BLaER1 (cell line): ENCODE measurements around the gene CDC14C.
"Not testable (repeated sequence)": the region's sequence is repeated elsewhere in the genome, so short reads cannot be mapped to it uniquely, and the experiment has no call there.

Experiments
- H3K27ac ChIP-seq: shearing (Covaris generic); formaldehyde crosslinking; 2 replicates; pipeline ENCODE4 v1.8.1; 2022
- H3K27me3 ChIP-seq: shearing (Covaris generic); formaldehyde crosslinking; 2 replicates; pipeline ENCODE4 v1.8.1; 2022
- H3K36me3 ChIP-seq: shearing (Covaris generic); formaldehyde crosslinking; 2 replicates; pipeline ENCODE4 v1.8.1; 2022
- H3K4me1 ChIP-seq: shearing (Covaris generic); formaldehyde crosslinking; 2 replicates; pipeline ENCODE4 v1.8.1; 2022
- H3K4me2 ChIP-seq: shearing (Covaris generic); formaldehyde crosslinking; 2 replicates; pipeline ENCODE4 v1.8.1; 2022
- H3K4me3 ChIP-seq: shearing (Covaris generic); formaldehyde crosslinking; 2 replicates; pipeline ENCODE4 v1.8.1; 2022
- H3K9ac ChIP-seq: shearing (Covaris generic); formaldehyde crosslinking; 2 replicates; pipeline ENCODE4 v1.8.1; 2022
- H3K9me3 ChIP-seq: shearing (Covaris generic); formaldehyde crosslinking; 2 replicates; pipeline ENCODE4 v1.8.1; 2022
- H4K20me1 ChIP-seq: shearing (Covaris generic); formaldehyde crosslinking; 2 replicates; pipeline ENCODE4 v1.8.1; 2022
- Cebpa-rat ChIP-seq: shearing (Covaris generic); IDR thresholded peaks from 2 replicates; pipeline ENCODE4 v1.8.1; 2022

CDC14C gene

DNA sequence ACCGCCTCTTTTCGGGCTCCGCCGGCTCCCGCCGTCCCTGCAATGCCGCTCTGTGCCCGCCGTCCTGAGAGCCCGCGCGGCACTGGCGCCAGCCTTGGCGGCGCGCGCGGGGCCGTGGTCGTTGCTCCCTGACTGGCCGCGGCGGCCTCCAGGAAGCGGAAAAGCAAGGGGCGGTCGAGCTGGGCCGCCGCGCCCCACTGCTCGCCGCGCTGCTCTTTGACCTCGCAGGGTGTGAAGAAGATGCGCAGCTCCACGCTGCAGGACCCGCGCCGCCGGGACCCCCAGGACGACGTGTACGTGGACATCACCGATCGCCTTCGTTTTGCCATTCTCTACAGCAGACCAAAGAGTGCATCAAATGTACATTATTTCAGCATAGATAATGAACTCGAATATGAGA is at the start of gene CDC14C:
Gene CDC14C, plus strand, starts transcription at position 115 of the 400 bp plus-strand sequence. Its CDS starts 126 bp downstream, at position 241.
- TF ChIP-seq Cebpa-rat, result no peak
- H3K9ac ChIP-seq, result no peak within 1 kb of the TSS
- 0 out of 2 replicates have a peak, but pooled peaks cover 4% of the 10 kb centered on the region for H3K9me3 ChIP-seq
- H3K27ac ChIP-seq, result no peak within 1 kb of the TSS
- no peaks in the 10 kb centered on the region for H4K20me1 ChIP-seq
- H3K4me1 ChIP-seq, result no peaks in the 10 kb centered on the region
- no peak within 1 kb of the TSS for H3K4me3 ChIP-seq
- H3K27me3 ChIP-seq, result no peaks in the 10 kb centered on the region
- H3K36me3 ChIP-seq, result no peaks in the 10 kb centered on the region
- H3K4me2 ChIP-seq, result no peak within 1 kb of the TSS

DNA sequence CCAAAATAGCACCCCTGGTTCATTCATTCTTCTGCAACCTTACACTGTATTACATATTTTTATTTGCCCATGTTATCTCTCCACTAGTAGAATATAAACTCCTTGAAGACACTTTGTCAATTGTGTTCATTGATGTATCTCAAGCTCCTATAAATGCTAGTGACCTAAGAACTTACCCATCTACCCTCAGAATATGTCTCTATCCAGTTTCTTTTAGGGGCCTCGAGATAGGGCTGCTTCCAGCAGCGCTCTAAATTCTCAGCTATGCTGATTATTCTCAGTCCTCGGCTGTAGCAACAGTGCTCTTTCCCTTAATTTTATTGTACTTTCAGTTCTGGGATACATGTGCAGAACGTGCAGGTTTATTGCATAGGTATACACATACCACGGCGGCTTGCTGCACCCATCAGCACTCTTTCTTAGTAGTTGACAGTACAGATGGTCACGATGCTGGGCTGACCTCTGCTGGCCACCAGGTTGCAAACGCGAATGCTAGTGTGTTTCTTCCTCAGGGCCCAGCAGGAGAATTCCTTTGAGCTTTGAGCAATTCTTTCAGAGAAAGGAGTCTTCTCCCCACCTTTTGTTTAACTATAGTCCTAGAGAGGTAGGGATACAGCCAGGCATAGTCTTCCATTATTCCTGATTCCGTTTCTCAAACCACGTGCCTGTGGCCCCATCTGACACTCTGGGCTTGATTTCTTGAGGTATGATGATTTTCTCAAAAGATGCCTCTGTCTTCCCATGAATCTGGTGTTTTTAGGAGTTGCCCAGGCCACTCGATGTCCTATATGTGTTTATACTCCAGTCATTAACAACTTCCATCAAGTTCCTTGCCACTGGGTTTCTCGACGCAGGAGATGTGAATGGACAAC is 49.1 kb upstream of the CDC14C start:
- Histone ChIP-seq H3K4me3 (no peak overlapping the region), H3K4me2 (no peak overlapping the region), H3K9ac (no peak overlapping the region), H3K36me3 (no peaks in the 10 kb centered on the region), H3K9me3 (no peaks in the 10 kb centered on the region), H4K20me1 (no peaks in the 10 kb centered on the region), H3K27ac (no peak overlapping the region), H3K4me1 (no peaks in the 10 kb centered on the region), H3K27me3 (no peaks in the 10 kb centered on the region)
- TF ChIP-seq Cebpa-rat, result no peak

DNA sequence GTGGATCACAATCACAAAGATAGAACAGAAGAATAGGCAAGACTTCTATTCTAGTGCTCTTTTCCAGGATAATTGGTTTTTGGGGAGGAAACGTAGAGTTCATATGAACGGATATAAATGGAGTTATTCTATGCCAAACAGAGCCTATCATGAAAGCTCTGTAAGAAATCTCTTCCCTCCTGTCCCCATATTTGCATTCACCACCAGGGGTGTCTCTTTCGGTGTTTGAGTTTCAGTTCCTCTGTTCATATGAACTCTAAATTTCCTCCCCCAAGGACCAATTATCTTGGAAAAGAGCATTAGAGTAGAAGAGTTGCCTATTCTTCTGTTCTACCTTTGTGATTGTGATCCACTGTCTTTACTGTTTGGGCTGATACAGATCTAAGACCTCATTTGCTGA is 48.3 kb upstream of the CDC14C start:
- Histone ChIP-seq H3K27ac (no peak overlapping the region), H3K4me1 (no peaks in the 10 kb centered on the region), H3K27me3 (no peaks in the 10 kb centered on the region), H3K9ac (no peak overlapping the region), H3K4me3 (no peak overlapping the region), H3K36me3 (no peaks in the 10 kb centered on the region), H3K4me2 (no peak overlapping the region), H4K20me1 (no peaks in the 10 kb centered on the region), H3K9me3 (no peaks in the 10 kb centered on the region)
- TF ChIP-seq Cebpa-rat, result no peak

DNA sequence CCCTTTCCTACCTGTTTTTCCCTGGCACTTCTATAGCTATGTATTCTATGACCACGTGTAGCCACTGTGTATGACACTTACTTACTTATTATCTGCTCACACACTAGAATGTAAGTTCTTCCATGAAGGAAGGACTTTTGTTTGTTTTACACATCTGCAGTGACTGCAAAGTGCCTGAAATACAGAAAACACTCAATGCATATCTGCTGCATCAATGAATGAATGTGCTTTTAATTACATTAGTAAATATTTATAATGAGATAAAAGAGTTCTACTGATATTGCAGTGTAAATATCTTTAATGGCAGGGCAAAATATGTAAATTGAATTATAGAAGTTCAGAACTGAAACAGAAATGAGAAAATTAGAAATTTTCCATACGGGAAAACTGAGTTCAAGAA is 43.5 kb upstream of the CDC14C start:
- Histone ChIP-seq H3K9ac (no peak overlapping the region), H3K4me3 (no peak overlapping the region), H4K20me1 (no peaks in the 10 kb centered on the region), H3K27ac (no peak overlapping the region), H3K9me3 (no peaks in the 10 kb centered on the region), H3K4me1 (no peaks in the 10 kb centered on the region), H3K36me3 (no peaks in the 10 kb centered on the region), H3K4me2 (no peak overlapping the region), H3K27me3 (no peaks in the 10 kb centered on the region)
- no peak for TF ChIP-seq Cebpa-rat

DNA sequence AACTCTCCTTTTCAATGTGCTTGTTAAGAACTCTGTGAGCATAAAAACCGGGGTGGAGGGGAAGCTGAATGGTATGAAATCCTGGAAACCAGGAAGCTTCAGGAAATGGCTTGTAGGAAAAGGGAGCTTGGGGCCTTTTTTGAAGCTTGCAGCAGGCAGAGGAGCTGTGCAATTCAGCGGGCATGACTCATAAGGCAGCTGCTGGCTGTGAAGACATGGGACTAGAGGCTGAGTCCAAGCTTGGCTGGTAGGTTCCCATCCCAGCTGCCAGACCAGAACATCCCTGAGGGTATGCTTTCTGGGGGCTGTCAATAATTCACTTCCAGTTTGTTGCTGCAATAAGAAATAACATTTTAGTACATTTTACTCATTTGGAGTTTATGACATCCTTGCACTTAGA is 36.8 kb upstream of the CDC14C start:
- Histone ChIP-seq H3K9me3 (no peaks in the 10 kb centered on the region), H3K4me2 (no peak overlapping the region), H3K27me3 (no peaks in the 10 kb centered on the region), H3K4me3 (no peak overlapping the region), H3K36me3 (no peaks in the 10 kb centered on the region), H4K20me1 (no peaks in the 10 kb centered on the region), H3K27ac (no peak overlapping the region), H3K4me1 (no peaks in the 10 kb centered on the region), H3K9ac (no peak overlapping the region)
- no peak for TF ChIP-seq Cebpa-rat

DNA sequence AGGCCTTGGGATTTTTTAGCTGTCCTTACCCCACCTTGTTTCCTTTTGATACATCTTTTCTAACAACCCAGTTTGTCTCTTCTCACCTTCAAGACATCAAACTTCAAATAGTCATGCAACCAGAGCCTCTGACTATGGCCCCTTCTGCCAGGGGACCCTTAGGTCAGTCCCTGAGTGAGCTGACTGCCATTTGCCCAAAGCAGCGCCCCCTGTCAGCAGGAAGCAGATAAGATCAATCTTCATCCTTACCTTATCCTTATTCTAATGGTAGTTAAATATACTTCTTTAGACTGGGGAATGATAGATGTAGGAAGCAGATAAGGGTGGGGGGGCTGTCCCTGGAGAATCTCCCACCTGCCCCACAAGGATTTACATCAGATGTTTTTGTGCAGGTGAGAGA is 29.8 kb upstream of the CDC14C start:
- H4K20me1 ChIP-seq, result no peaks in the 10 kb centered on the region
- no peaks in the 10 kb centered on the region for H3K36me3 ChIP-seq
- H3K27me3 ChIP-seq, result no peaks in the 10 kb centered on the region
- no peak overlapping the region for H3K4me3 ChIP-seq
- H3K4me2 ChIP-seq, result no peak overlapping the region
- no peaks in the 10 kb centered on the region for H3K9me3 ChIP-seq
- H3K4me1 ChIP-seq, result no peaks in the 10 kb centered on the region
- no peak for TF ChIP-seq Cebpa-rat
- H3K9ac ChIP-seq, result no peak overlapping the region
- H3K27ac ChIP-seq, result no peak overlapping the region

DNA sequence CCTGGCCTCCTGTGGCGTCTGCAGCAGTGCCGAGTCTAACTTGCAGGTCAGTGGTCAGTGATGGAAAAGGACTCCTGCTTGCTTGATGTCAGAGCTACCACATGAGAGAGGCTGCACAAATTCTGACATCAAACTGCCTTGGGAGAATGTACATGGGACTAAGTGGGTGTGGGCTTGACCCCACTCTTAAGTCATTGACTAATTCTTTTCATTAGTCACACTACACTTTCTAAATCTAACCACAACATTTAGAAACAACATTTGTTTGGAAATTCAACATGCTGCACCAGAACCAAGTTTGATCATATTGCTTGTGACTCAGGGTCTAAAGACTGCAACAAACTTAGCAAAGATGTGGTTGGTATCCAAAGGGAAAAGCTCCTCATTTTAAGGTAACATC is 24.4 kb upstream of the CDC14C start:
- Histone ChIP-seq H3K4me3 (no peak overlapping the region), H4K20me1 (no peaks in the 10 kb centered on the region), H3K4me1 (no peaks in the 10 kb centered on the region), H3K9me3 (no peaks in the 10 kb centered on the region), H3K9ac (no peak overlapping the region), H3K4me2 (no peak overlapping the region), H3K36me3 (no peaks in the 10 kb centered on the region), H3K27ac (no peak overlapping the region), H3K27me3 (no peaks in the 10 kb centered on the region)
- no peak for TF ChIP-seq Cebpa-rat

DNA sequence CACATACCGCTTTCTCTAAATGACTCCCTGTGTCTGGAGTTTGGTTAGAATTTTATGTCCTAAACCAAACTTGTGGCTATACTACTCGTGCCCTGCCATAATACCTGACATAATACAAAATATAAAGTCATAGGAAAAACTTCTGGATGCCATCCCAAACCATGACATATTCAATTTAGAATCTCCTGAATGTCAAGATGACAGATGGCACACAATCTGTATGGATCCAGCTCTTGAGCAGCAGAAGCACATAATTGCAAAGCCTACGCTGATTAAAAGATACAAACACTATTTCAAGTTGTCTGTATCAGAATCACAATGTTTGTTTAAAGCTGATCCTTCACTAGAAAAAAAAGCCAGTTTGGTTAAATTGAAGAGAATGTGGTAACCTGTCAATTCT is 22.4 kb upstream of the CDC14C start:
- H3K36me3 ChIP-seq, result no peaks in the 10 kb centered on the region
- H4K20me1 ChIP-seq, result no peaks in the 10 kb centered on the region
- no peaks in the 10 kb centered on the region for H3K27me3 ChIP-seq
- no peak overlapping the region for H3K9ac ChIP-seq
- TF ChIP-seq Cebpa-rat, result no peak
- no peak overlapping the region for H3K4me3 ChIP-seq
- H3K27ac ChIP-seq, result no peak overlapping the region
- H3K4me2 ChIP-seq, result no peak overlapping the region
- H3K9me3 ChIP-seq, result no peaks in the 10 kb centered on the region
- H3K4me1 ChIP-seq, result no peaks in the 10 kb centered on the region

DNA sequence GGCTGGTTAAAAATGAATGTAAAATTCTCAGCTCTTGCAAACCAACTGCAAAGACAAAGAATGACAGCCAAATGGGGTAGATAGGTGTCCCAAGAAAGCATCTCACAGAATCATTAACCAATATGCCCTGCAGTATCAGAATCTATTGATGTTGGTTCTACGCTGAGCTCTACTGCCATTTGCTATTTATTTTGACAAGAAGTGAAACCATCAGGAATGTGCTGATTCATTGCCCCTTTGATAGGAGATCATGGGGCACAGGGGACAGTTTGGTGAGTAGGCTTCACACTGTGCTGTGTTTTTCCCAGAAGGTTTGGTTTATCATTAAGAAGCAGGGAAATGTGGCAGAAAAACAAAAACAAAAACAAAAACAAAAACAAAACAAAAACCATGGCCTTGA is 19.4 kb upstream of the CDC14C start:
- no peak overlapping the region for H3K27ac ChIP-seq
- no peaks in the 10 kb centered on the region for H3K36me3 ChIP-seq
- no peak overlapping the region for H3K4me2 ChIP-seq
- H3K9ac ChIP-seq, result no peak overlapping the region
- no peaks in the 10 kb centered on the region for H3K9me3 ChIP-seq
- H3K4me3 ChIP-seq, result no peak overlapping the region
- H3K4me1 ChIP-seq, result no peaks in the 10 kb centered on the region
- H4K20me1 ChIP-seq, result no peaks in the 10 kb centered on the region
- no peak for TF ChIP-seq Cebpa-rat
- H3K27me3 ChIP-seq, result no peaks in the 10 kb centered on the region

DNA sequence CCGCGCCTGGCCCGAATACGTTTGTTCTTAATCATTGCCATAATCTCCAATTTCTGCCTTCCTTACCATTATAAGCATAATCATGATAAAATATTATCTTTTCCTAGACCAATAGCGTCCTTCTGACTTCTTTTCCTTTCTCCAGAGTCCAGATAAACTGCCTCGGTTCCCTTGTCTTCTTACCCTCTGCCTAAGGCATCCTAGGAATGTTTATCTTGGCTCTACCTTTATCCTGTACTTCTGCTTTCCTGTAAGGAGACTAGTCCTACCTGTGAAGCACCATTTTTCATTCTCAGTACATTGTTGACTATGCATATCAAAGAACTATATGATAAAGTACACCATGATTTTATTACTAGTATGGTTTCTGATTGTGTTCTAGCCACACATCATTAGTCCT is 18.7 kb upstream of the CDC14C start:
- not testable (repeated sequence) for H3K4me2 ChIP-seq, H3K36me3 ChIP-seq, H3K4me1 ChIP-seq, H3K9me3 ChIP-seq, H3K4me3 ChIP-seq, H3K27me3 ChIP-seq, H3K27ac ChIP-seq, H3K9ac ChIP-seq, H4K20me1 ChIP-seq

DNA sequence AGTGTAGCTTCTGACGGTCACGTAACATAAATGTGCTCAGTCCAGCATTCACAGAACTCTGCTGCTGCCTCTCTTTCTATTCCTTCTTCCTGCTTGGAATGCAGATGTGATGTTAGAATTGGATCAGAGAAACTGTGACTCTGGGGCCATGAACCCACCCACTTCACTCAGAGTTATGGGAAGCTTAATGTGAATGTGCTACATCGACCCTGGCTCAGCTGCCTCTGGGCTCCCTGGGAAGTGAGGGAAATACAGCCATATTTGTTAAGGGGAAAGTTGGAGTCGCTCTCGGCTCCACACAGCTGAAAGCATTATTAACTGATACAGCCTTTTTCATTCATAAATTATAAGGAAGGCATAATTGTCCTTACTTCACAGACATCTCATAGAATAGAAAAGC is 14.5 kb upstream of the CDC14C start:
- not testable (repeated sequence) for H3K9me3 ChIP-seq, H3K9ac ChIP-seq, H3K27me3 ChIP-seq, H3K36me3 ChIP-seq, H3K4me2 ChIP-seq, H4K20me1 ChIP-seq, H3K4me1 ChIP-seq, H3K27ac ChIP-seq, H3K4me3 ChIP-seq
